ENCODE results near the gene DUSP5. TPM values are rescaled to one million over a fixed set of nuclear protein-coding genes. Genes with fewer than 3 reads are reported as not detected.

The DUSP5 gene
- total RNA-seq, 4 donors from 2014 or later = 6.2 to 16.0 (median 6.6) TPM

- in situ Hi-C loops (cut with MboI; ENCODE audit: low pct_ligation_motif_present in 1 of 4, low pct_unique_long_range_greater_than_20kb in 1 of 4, low sequenced_read_pairs in 3 of 4) = no loop called here
- Histone ChIP-seq H3K4me3 (peak overlapping the region in 2 of 4 donors; percentile 58 to 64), H3K36me3 (no peaks in the 10 kb centered on the region), H3K4me1 (peaks cover 12 to 39% (median 34%) of the 10 kb centered on the region in 4 donors), H3K27ac (peak overlapping the region; percentile 88 to 94 (median 91)), H3K9me3 (no peaks in the 10 kb centered on the region), H3K27me3 (peaks cover 41% of the 10 kb centered on the region)
- peak; percentile 46 for DNase-seq
- TF ChIP-seq POLR2AphosphoS5 (IDR thresholded peaks at IDR 0.05) (peak in 2 of 3 donors; percentile 23 to 27), POLR2A (IDR thresholded peaks at IDR 0.05) (no peak)
- intact Hi-C loops (cut with DNase I; ENCODE audit: low total_unique reads) = loop anchor here (10.0 kb wide), 1 partner anchor 281 kb away; no protein-coding TSS in a partner anchor
- 7 to 46% methylated on average over 10 to 25 of the region's 25 CpGs for WGBS, 2 donors (ENCODE audit: low coverage in 1 of 2)
Observed at GRCh38 chr10:110495731-110496552, 1.8 kb upstream of the DUSP5 start.

DNA sequence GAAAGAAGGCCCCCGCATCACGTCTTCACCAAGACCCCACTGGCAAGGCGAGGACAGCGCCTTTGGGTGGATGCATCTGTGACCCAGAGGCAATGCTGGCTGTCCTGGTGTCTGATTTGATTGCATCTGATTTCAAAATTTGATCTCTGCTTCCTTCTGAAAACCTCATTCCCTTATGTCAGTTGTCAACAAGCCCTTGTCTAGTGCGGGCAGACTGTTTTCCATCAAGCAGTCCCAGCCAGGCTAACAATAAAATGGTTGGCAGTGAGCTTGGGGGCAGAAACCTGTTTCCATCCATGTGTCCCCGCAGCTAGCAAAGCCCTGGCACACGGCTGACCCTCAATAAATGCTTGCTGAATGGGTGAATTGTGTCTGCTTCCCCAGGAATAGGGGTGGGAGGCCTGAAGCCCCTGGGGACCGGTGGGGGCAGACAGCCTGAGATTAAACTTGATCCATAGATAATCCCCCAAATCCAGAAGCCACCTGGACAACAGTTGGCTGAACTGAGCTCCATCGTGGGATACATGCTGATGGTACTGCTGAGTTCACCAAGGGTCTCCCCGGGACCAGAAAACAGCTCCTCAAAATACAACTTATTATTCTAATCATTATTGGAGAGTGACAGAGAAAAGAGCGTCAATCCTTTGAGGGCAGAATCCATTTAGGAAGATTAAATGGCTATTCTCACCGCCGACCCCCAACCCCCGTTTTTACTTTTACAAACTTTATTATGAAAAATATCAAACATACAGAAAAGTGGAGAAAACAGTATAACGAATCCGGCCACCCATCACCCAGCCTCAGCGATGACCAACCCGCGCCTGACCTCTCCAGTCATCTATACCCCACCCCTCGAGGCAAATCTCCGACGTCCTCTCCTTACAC, 912 bp upstream of the DUSP5 start:
- peaks cover 35% of the 10 kb centered on the region for H3K27me3 ChIP-seq
- H3K27ac ChIP-seq = peak overlapping the region; percentile 88 to 94 (median 91)
- in situ Hi-C loops (cut with MboI; ENCODE audit: low pct_ligation_motif_present in 1 of 4, low pct_unique_long_range_greater_than_20kb in 1 of 4, low sequenced_read_pairs in 3 of 4) = no loop called here
- peaks cover 19 to 48% (median 42%) of the 10 kb centered on the region in 4 donors for H3K4me1 ChIP-seq
- TF ChIP-seq POLR2A (IDR thresholded peaks at IDR 0.05) = no peak
- no peak for TF ChIP-seq EP300 (IDR thresholded peaks at IDR 0.05; ENCODE audit: low read depth)
- TF ChIP-seq CTCF (IDR thresholded peaks at IDR 0.05) = no peak
- no peak for TF ChIP-seq POLR2AphosphoS5 (IDR thresholded peaks at IDR 0.05)
- peak overlapping the region; percentile 58 to 70 (median 64) for H3K4me3 ChIP-seq
- DNase-seq = no peak
- intact Hi-C loops (cut with DNase I; ENCODE audit: low total_unique reads) = loop anchor here (10.0 kb wide), 1 partner anchor 282 kb away; no protein-coding TSS in a partner anchor
- WGBS, 2 donors (ENCODE audit: low coverage in 1 of 2) = 18 to 23% methylated on average over 7 to 22 of the region's 22 CpGs
- H3K9me3 ChIP-seq = no peaks in the 10 kb centered on the region
- no peaks in the 10 kb centered on the region for H3K36me3 ChIP-seq

- Histone ChIP-seq H3K9me3 (no peaks in the 10 kb centered on the region), H3K4me1 (peaks cover 32 to 63% (median 56%) of the 10 kb centered on the region in 4 donors), H3K27ac (peak overlapping the region; percentile 88 to 94 (median 91)), H3K36me3 (no peaks in the 10 kb centered on the region), H3K27me3 (peaks cover 35% of the 10 kb centered on the region), H3K4me3 (peak overlapping the region; percentile 21 to 70 (median 61))
- intact Hi-C loops (cut with DNase I; ENCODE audit: low total_unique reads) (loop anchor here (10.0 kb wide), 1 partner anchor 284 kb away; no protein-coding TSS in a partner anchor), in situ Hi-C loops (cut with MboI; ENCODE audit: low pct_ligation_motif_present in 1 of 4, low pct_unique_long_range_greater_than_20kb in 1 of 4, low sequenced_read_pairs in 3 of 4) (no loop called here)
- 3 to 21% methylated on average over 6 to 49 of the region's 107 CpGs for WGBS, 2 donors (ENCODE audit: low coverage in 1 of 2)
- no peak for TF ChIP-seq POLR2AphosphoS5 (IDR thresholded peaks at IDR 0.05)
- TF ChIP-seq EP300 (IDR thresholded peaks at IDR 0.05; ENCODE audit: low read depth) = no peak
- TF ChIP-seq CTCF (IDR thresholded peaks at IDR 0.05) = no peak
- TF ChIP-seq POLR2A (IDR thresholded peaks at IDR 0.05) = no peak
- peak; percentile 52 for DNase-seq
Observed at GRCh38 chr10:110498087-110498981, 627 bp downstream of the DUSP5 start.

All from transverse colon (tissue), 4 donors.